ENCODE results near the gene MCC. TPM values are rescaled to one million over a fixed set of nuclear protein-coding genes. Genes with fewer than 3 reads are reported as not detected.

Gene MCC
- total RNA-seq, 2 donors from 2014 or later = 164 to 187 TPM

DNA sequence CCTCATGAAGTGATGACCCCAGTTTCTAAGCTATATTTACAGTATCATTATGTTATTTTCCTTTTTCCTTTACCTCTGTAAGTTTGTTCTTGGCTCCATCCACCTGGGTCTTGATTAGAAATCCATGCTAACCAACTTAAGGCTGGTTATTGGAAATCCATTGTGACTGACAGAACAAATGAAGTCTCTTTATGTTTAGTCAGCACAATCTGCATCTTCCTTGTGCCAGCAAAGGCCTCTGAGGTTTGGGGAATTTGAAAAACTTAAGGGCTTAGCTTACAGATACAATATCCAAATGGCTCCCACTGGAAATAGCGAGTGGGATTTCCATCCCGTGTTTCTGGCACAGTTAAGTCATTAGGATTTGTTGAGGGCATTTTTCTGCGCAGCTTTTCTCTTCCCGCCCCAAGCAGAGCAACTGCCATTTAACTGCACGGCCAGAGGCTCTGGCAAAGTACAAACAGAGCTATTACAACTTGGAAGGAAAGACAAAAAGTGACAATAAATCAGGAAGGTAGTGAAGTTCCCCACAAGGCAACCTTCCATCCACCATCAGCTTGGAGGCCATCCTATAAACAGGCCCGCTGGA is 447.5 kb downstream of the MCC start:
- peak; percentile 12 for DNase-seq
- H3K4me3 Mint-ChIP-seq = no peak overlapping the region
- WGBS, 2 experiments (ENCODE audit: insufficient coverage in 1 of 2, insufficient read length in 1 of 2) = 92 to 95% methylated on average over 5 to 6 of the region's 6 CpGs

DNA sequence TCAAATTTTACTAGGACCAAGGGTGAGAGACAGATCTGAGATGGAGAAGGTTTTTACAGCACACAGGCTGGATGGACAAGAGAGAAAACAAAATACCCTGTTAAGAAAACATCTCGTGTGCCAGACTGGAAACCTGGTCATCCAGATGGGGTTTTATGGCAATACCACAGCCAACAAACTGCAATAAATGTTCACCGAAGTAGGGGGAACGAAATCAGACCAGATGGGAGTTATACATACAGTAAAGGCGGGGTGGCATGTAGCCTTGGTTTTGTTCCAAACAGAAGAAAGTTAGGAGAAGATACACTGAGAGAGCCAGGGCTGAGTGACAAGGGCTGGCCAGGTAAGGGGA is 448.3 kb downstream of the MCC start:
- H3K27me3 Mint-ChIP-seq (ENCODE audit: insufficient read depth) = no peaks in the 10 kb centered on the region
- peaks cover 86% of the 10 kb centered on the region for H3K36me3 Mint-ChIP-seq (ENCODE audit: low read depth)
- no peaks in the 10 kb centered on the region for H3K9me3 Mint-ChIP-seq
- peaks cover 11% of the 10 kb centered on the region for H3K4me1 Mint-ChIP-seq
- TF ChIP-seq, protein P1, sequence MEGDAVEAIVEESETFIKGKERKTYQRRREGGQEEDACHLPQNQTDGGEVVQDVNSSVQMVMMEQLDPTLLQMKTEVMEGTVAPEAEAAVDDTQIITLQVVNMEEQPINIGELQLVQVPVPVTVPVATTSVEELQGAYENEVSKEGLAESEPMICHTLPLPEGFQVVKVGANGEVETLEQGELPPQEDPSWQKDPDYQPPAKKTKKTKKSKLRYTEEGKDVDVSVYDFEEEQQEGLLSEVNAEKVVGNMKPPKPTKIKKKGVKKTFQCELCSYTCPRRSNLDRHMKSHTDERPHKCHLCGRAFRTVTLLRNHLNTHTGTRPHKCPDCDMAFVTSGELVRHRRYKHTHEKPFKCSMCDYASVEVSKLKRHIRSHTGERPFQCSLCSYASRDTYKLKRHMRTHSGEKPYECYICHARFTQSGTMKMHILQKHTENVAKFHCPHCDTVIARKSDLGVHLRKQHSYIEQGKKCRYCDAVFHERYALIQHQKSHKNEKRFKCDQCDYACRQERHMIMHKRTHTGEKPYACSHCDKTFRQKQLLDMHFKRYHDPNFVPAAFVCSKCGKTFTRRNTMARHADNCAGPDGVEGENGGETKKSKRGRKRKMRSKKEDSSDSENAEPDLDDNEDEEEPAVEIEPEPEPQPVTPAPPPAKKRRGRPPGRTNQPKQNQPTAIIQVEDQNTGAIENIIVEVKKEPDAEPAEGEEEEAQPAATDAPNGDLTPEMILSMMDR (conservative IDR thresholded peaks at IDR 0.05) = no peak
- 96 to 97% methylated on average over 4 of the region's 4 CpGs for WGBS, 2 experiments (ENCODE audit: insufficient coverage in 1 of 2, insufficient read length in 1 of 2)
- DNase-seq = no peak
- no peaks in the 10 kb centered on the region for H3K4me1 ChIP-seq (ENCODE audit: control insufficient read depth, insufficient read depth, low read length)
- peak overlapping the region; percentile 22 for H3K27ac ChIP-seq (ENCODE audit: low read depth, low read length)
- H3K9me3 ChIP-seq (ENCODE audit: control insufficient read depth, low read length) = no peaks in the 10 kb centered on the region
- no peaks in the 10 kb centered on the region for H3K27me3 ChIP-seq (ENCODE audit: control insufficient read depth, insufficient read depth, low read length, poor library complexity, severe bottlenecking)
- no peak overlapping the region for H3K9ac ChIP-seq (ENCODE audit: extremely low read depth, low read length, poor library complexity, severe bottlenecking)
- peaks cover 95% of the 10 kb centered on the region for H3K36me3 ChIP-seq (ENCODE audit: control insufficient read depth, insufficient read depth, low read length)
- H3K27ac Mint-ChIP-seq = no peak overlapping the region
- no peak overlapping the region for H3K4me3 Mint-ChIP-seq
- H3K4me3 ChIP-seq (ENCODE audit: low read length) = no peak overlapping the region

More for the DNA sequence above, 447.5 kb downstream of the MCC start:
- TF ChIP-seq, protein P1 (conservative IDR thresholded peaks at IDR 0.05) = no peak
- no peaks in the 10 kb centered on the region for H3K4me1 ChIP-seq (ENCODE audit: control insufficient read depth, insufficient read depth, low read length)
- Mint-ChIP-seq H3K27me3 (ENCODE audit: insufficient read depth) (no peaks in the 10 kb centered on the region), H3K9me3 (no peaks in the 10 kb centered on the region), H3K4me1 (peaks cover 3% of the 10 kb centered on the region), H3K27ac (no peak overlapping the region), H3K36me3 (ENCODE audit: low read depth) (peaks cover 84% of the 10 kb centered on the region)
- peaks cover 94% of the 10 kb centered on the region for H3K36me3 ChIP-seq (ENCODE audit: control insufficient read depth, insufficient read depth, low read length)
- no peaks in the 10 kb centered on the region for H3K9me3 ChIP-seq (ENCODE audit: control insufficient read depth, low read length)
- no peaks in the 10 kb centered on the region for H3K27me3 ChIP-seq (ENCODE audit: control insufficient read depth, insufficient read depth, low read length, poor library complexity, severe bottlenecking)
- no peak overlapping the region for H3K4me3 ChIP-seq (ENCODE audit: low read length)
- no peak overlapping the region for H3K27ac ChIP-seq (ENCODE audit: low read depth, low read length)
- H3K9ac ChIP-seq (ENCODE audit: extremely low read depth, low read length, poor library complexity, severe bottlenecking) = no peak overlapping the region

DNA sequence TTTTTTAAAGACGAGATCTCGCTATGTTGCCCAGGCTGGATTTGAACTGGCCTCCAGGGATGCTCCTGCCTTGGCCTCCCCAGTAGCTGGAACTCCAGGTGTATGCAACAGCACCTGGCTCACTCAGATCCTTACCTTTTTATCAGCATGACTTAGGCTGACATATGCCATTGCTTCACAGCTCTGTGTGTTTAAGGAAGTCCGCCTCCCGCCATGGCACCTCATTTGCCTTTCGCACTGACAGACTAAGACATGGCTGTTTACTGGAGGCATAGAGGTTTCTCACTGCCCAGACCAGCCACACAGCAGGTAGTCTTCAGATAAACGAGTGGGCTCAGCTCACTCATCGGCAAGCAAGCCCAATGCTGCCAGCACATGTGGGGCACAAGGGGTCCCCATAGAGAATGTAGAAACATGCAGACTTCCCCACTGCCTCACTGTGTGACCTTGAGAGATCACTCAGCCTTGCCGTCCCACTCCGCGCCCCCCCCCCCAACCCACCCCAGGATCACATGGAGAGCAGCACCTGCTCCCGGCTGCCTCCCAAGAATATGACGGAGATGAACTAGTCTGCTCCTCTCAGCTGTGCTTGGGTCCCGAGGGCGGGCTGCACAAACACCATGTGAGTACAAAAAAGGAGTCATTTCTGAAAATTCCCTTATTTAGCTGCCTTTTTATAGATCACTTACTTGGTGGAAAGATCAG is 448.9 kb downstream of the MCC start:
- no peak overlapping the region for H3K27ac Mint-ChIP-seq
- no peaks in the 10 kb centered on the region for H3K27me3 Mint-ChIP-seq (ENCODE audit: insufficient read depth)
- Histone ChIP-seq H3K4me3 (ENCODE audit: low read length) (no peak overlapping the region), H3K27me3 (ENCODE audit: control insufficient read depth, insufficient read depth, low read length, poor library complexity, severe bottlenecking) (no peaks in the 10 kb centered on the region), H3K36me3 (ENCODE audit: control insufficient read depth, insufficient read depth, low read length) (peaks cover 97% of the 10 kb centered on the region), H3K27ac (ENCODE audit: low read depth, low read length) (no peak overlapping the region), H3K4me1 (ENCODE audit: control insufficient read depth, insufficient read depth, low read length) (no peaks in the 10 kb centered on the region), H3K9ac (ENCODE audit: extremely low read depth, low read length, poor library complexity, severe bottlenecking) (no peak overlapping the region), H3K9me3 (ENCODE audit: control insufficient read depth, low read length) (no peaks in the 10 kb centered on the region)
- H3K36me3 Mint-ChIP-seq (ENCODE audit: low read depth) = peaks cover 88% of the 10 kb centered on the region
- TF ChIP-seq, protein P1 (conservative IDR thresholded peaks at IDR 0.05) = no peak
- no peak overlapping the region for H3K4me3 Mint-ChIP-seq
- DNase-seq = peak; percentile 47
- no peaks in the 10 kb centered on the region for H3K9me3 Mint-ChIP-seq
- H3K4me1 Mint-ChIP-seq = peaks cover 15% of the 10 kb centered on the region
- WGBS, 2 experiments (ENCODE audit: insufficient coverage in 1 of 2, insufficient read length in 1 of 2) = 91 to 97% methylated on average over 9 to 14 of the region's 14 CpGs
